DND-41 (cell line): Measurements from ENCODE around the gene GADD45G.

ENCODE experiments used
- ATAC-seq: fragments of 200-7000 bp; cut with Tn5 transposase; 3 replicates; pipeline ENCODE4 v1.9.1; 2021; ENCODE audit warnings: low read depth; ENCODE audit not compliant: insufficient read depth
- DNase-seq: peaks from one replicate; pipeline ENCODE4 v3.0.0-alpha.2; 2020
- H2AFZ ChIP-seq: 2 replicates; pipeline ENCODE4 v1.6.0; 2012; ENCODE audit warnings: low read depth, low read length
- H3K27ac ChIP-seq: 2 replicates; pipeline ENCODE4 v1.5.1; 2012; ENCODE audit warnings: low read length, inconsistent platforms
- H3K27me3 ChIP-seq: fragments of 200-600 bp; sonication (generic); 2 replicates; pipeline ENCODE4 v1.6.0; 2012; ENCODE audit warnings: low read length, mild to moderate bottlenecking, inconsistent platforms; ENCODE audit not compliant: insufficient read depth, poor library complexity
- H3K36me3 ChIP-seq: 2 replicates; pipeline ENCODE4 v1.5.1; 2012; ENCODE audit warnings: low read length, inconsistent platforms; ENCODE audit not compliant: insufficient read depth
- H3K4me1 ChIP-seq: 2 replicates; pipeline ENCODE4 v1.5.1; 2012; ENCODE audit warnings: mild to moderate bottlenecking, low read length; ENCODE audit not compliant: insufficient read depth
- H3K4me2 ChIP-seq: 2 replicates; pipeline ENCODE4 v1.6.0; 2012; ENCODE audit warnings: mild to moderate bottlenecking, moderate library complexity, low read length, inconsistent platforms; ENCODE audit not compliant: insufficient read depth
- H3K4me3 ChIP-seq, 2 experiments: fragments of 200-600 bp in 1 of 2; shearing (Covaris generic) in 1 of 2; 2 replicates each; pipeline ENCODE4 v1.5.1; 2012 to 2016; ENCODE audit warnings: inconsistent platforms in 2 of 2, low read length in 2 of 2, mild to moderate bottlenecking in 2 of 2, low read depth in 1 of 2, moderate library complexity in 1 of 2
- H3K79me2 ChIP-seq: 2 replicates; pipeline ENCODE4 v1.6.0; 2012; ENCODE audit warnings: low read length, inconsistent platforms; ENCODE audit not compliant: insufficient read depth
- H3K9ac ChIP-seq: 2 replicates; pipeline ENCODE4 v1.6.0; 2012; ENCODE audit warnings: low read depth, mild to moderate bottlenecking, inconsistent platforms, low read length, moderate library complexity
- H3K9me3 ChIP-seq: 2 replicates; pipeline ENCODE4 v1.5.1; 2012; ENCODE audit warnings: low read length, moderate library complexity, mild to moderate bottlenecking, inconsistent platforms; ENCODE audit not compliant: insufficient read depth, severe bottlenecking
- H4K20me1 ChIP-seq: 2 replicates; pipeline ENCODE4 v1.6.0; 2012; ENCODE audit warnings: low read length; ENCODE audit not compliant: insufficient read depth
- CTCF ChIP-seq: IDR thresholded peaks from 2 replicates; pipeline ENCODE4 v1.5.1; 2012; ENCODE audit warnings: borderline replicate concordance, low read length, moderate library complexity, mild to moderate bottlenecking; ENCODE audit not compliant: poor library complexity, severe bottlenecking; ENCODE audit errors: extremely low read depth
- EZH2 ChIP-seq: IDR thresholded peaks from 3 replicates; pipeline ENCODE4 v1.6.1; 2012; ENCODE audit warnings: borderline replicate concordance, low read depth, mild to moderate bottlenecking, moderate library complexity, low read length, inconsistent platforms; ENCODE audit not compliant: severe bottlenecking

Gene GADD45G

GRCh38 chr9:89632192-89632733 lies 27.5 kb downstream of the GADD45G start:
- H3K79me2 ChIP-seq, result no peaks in the 10 kb centered on the region
- H2AFZ ChIP-seq, result no peak overlapping the region
- ATAC-seq (no peak), DNase-seq (no peak)
- H3K4me3 ChIP-seq, result no peak overlapping the region
- no peak overlapping the region for H3K9ac ChIP-seq
- no peak overlapping the region for H3K4me2 ChIP-seq
- H3K9me3 ChIP-seq, result no peaks in the 10 kb centered on the region
- no peaks in the 10 kb centered on the region for H3K4me1 ChIP-seq
- no peaks in the 10 kb centered on the region for H3K27me3 ChIP-seq
- H4K20me1 ChIP-seq, result no peaks in the 10 kb centered on the region
- no peak for TF ChIP-seq EZH2
- TF ChIP-seq CTCF, result no peak
- H3K27ac ChIP-seq, result no peak overlapping the region
- H3K36me3 ChIP-seq, result no peaks in the 10 kb centered on the region

- H3K4me2 ChIP-seq, result no peak overlapping the region
- no peak for TF ChIP-seq CTCF
Measured at GRCh38 chr9:89632736-89633135, 27.9 kb downstream of the GADD45G start.

GRCh38 chr9:89633404-89633803 lies 28.6 kb downstream of the GADD45G start:
- TF ChIP-seq CTCF (no peak), EZH2 (no peak)
- H3K36me3 ChIP-seq, result no peaks in the 10 kb centered on the region
- no peaks in the 10 kb centered on the region for H3K9me3 ChIP-seq

More at GRCh38 chr9:89632736-89633135, 27.9 kb downstream of the GADD45G start:
- no peak overlapping the region for H3K27ac ChIP-seq
- no peak overlapping the region for H2AFZ ChIP-seq
- H3K27me3 ChIP-seq, result no peaks in the 10 kb centered on the region
- H3K36me3 ChIP-seq, result no peaks in the 10 kb centered on the region
- ATAC-seq (no peak), DNase-seq (no peak)
- no peak overlapping the region for H3K4me3 ChIP-seq
- H3K4me1 ChIP-seq, result no peaks in the 10 kb centered on the region
- no peaks in the 10 kb centered on the region for H3K79me2 ChIP-seq
- H3K9me3 ChIP-seq, result no peaks in the 10 kb centered on the region
- H3K9ac ChIP-seq, result no peak overlapping the region
- H4K20me1 ChIP-seq, result no peaks in the 10 kb centered on the region

GRCh38 chr9:89633920-89634319 lies 29.1 kb downstream of the GADD45G start:
- ATAC-seq (no peak), DNase-seq (no peak)
- no peaks in the 10 kb centered on the region for H3K9me3 ChIP-seq
- H3K9ac ChIP-seq, result no peak overlapping the region
- no peak overlapping the region for H3K4me3 ChIP-seq
- no peak overlapping the region for H3K4me2 ChIP-seq
- no peaks in the 10 kb centered on the region for H3K4me1 ChIP-seq
- H3K27me3 ChIP-seq, result no peaks in the 10 kb centered on the region
- TF ChIP-seq EZH2 (no peak), CTCF (no peak)
- no peaks in the 10 kb centered on the region for H4K20me1 ChIP-seq
- no peaks in the 10 kb centered on the region for H3K79me2 ChIP-seq
- H3K27ac ChIP-seq, result no peak overlapping the region
- H3K36me3 ChIP-seq, result no peaks in the 10 kb centered on the region
- no peak overlapping the region for H2AFZ ChIP-seq

More at GRCh38 chr9:89633404-89633803, 28.6 kb downstream of the GADD45G start:
- H3K9ac ChIP-seq, result no peak overlapping the region
- H3K27me3 ChIP-seq, result no peaks in the 10 kb centered on the region
- no peaks in the 10 kb centered on the region for H3K4me1 ChIP-seq
- no peak for DNase-seq
- H2AFZ ChIP-seq, result no peak overlapping the region
- no peaks in the 10 kb centered on the region for H4K20me1 ChIP-seq
- H3K4me3 ChIP-seq, result no peak overlapping the region
- no peaks in the 10 kb centered on the region for H3K79me2 ChIP-seq
- H3K27ac ChIP-seq, result no peak overlapping the region
- H3K4me2 ChIP-seq, result no peak overlapping the region
- ATAC-seq, result no peak
